ENCODE data around the gene FAM98B. TPM values are rescaled to one million over a fixed set of nuclear protein-coding genes. Genes with fewer than 3 reads are reported as not detected.
A peak's percentile ranks its signal among the peaks of the same experiment; 100 is the strongest.

The FAM98B gene
- total and polyA plus RNA-seq, 8 donors = 3.2 to 13.8 (median 5.7) TPM

DNA sequence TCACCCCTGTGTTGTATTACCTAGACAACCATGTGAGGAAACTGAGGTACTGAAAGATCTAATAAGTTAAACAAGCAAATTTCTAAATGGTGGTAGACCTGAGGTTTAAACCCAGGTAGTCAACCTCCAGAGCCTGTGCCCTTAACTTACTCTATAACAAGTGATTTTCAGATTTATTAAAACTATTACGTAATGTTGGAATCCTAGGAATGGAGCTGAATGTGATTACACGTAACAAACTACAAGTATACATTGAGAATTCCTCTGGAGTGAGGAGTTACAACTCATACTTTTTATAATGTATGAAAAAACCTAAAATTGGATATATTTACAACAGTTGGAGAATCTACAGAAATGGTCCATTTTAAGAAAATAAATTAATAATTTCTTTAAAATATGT lies 18.0 kb downstream of the FAM98B start:
- no peaks in the 10 kb centered on the region for H3K9me3 ChIP-seq
- ATAC-seq (no peak), DNase-seq (no peak), FAIRE-seq (no peak)
- TF ChIP-seq, protein P1, sequence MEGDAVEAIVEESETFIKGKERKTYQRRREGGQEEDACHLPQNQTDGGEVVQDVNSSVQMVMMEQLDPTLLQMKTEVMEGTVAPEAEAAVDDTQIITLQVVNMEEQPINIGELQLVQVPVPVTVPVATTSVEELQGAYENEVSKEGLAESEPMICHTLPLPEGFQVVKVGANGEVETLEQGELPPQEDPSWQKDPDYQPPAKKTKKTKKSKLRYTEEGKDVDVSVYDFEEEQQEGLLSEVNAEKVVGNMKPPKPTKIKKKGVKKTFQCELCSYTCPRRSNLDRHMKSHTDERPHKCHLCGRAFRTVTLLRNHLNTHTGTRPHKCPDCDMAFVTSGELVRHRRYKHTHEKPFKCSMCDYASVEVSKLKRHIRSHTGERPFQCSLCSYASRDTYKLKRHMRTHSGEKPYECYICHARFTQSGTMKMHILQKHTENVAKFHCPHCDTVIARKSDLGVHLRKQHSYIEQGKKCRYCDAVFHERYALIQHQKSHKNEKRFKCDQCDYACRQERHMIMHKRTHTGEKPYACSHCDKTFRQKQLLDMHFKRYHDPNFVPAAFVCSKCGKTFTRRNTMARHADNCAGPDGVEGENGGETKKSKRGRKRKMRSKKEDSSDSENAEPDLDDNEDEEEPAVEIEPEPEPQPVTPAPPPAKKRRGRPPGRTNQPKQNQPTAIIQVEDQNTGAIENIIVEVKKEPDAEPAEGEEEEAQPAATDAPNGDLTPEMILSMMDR (IDR thresholded peaks at IDR 0.05) = no peak
- H3K27ac ChIP-seq = no peak overlapping the region
- no peaks in the 10 kb centered on the region for H3K27me3 ChIP-seq
- 90 to 92% methylated on average over 2 of the region's 2 CpGs for WGBS, 2 donors
- intact Hi-C loops (cut with DNase I) = loop anchor here in 1 of 3 donors (10.0 kb wide), 1 partner anchor 213 kb away; no protein-coding TSS in a partner anchor
- no peak overlapping the region for H3K4me3 ChIP-seq
- H3K36me3 ChIP-seq = peaks cover 0 to 11% (median 3%) of the 10 kb centered on the region in 3 donors
- H3K4me1 ChIP-seq = no peaks in the 10 kb centered on the region

- peak; percentile 67 for FAIRE-seq
- ATAC-seq = peak; percentile 97 to 100 (median 99)
- peaks cover 0 to 21% (median 3%) of the 10 kb centered on the region in 3 donors for H3K36me3 ChIP-seq
- no peaks in the 10 kb centered on the region for H3K27me3 ChIP-seq
- H3K4me3 ChIP-seq = no peak overlapping the region
- 18 to 29% methylated on average over 4 of the region's 4 CpGs for WGBS, 2 donors
- intact Hi-C loops (cut with DNase I) = loop anchor here in 1 of 3 donors (10.0 kb wide), 1 partner anchor 211 kb away; no protein-coding TSS in a partner anchor
- H3K9me3 ChIP-seq = no peaks in the 10 kb centered on the region
- no peak overlapping the region for H3K27ac ChIP-seq
- H3K4me1 ChIP-seq = no peaks in the 10 kb centered on the region
- DNase-seq = peak in 2 of 6 donors; percentile 19 to 27
- TF ChIP-seq, protein P1 (IDR thresholded peaks at IDR 0.05) = peak; percentile 16 to 45 (median 23)
These were observed 20.3 kb downstream of the FAM98B start for GRCh38 chr15:38474155-38474757.

- Histone ChIP-seq H3K27me3 (no peaks in the 10 kb centered on the region), H3K4me3 (no peak overlapping the region), H3K4me1 (no peaks in the 10 kb centered on the region), H3K36me3 (peaks cover 0 to 21% (median 3%) of the 10 kb centered on the region in 3 donors), H3K9me3 (no peaks in the 10 kb centered on the region), H3K27ac (no peak overlapping the region)
- ATAC-seq (no peak), DNase-seq (no peak), FAIRE-seq (no peak)
- TF ChIP-seq, protein P1 (IDR thresholded peaks at IDR 0.05) = no peak
- intact Hi-C loops (cut with DNase I) = loop anchor here in 1 of 3 donors (10.0 kb wide), 1 partner anchor 209 kb away; no protein-coding TSS in a partner anchor
- 91% methylated on average over 2 of the region's 2 CpGs for WGBS, 2 donors
These were observed 21.4 kb downstream of the FAM98B start for GRCh38 chr15:38475361-38475760.

DNA sequence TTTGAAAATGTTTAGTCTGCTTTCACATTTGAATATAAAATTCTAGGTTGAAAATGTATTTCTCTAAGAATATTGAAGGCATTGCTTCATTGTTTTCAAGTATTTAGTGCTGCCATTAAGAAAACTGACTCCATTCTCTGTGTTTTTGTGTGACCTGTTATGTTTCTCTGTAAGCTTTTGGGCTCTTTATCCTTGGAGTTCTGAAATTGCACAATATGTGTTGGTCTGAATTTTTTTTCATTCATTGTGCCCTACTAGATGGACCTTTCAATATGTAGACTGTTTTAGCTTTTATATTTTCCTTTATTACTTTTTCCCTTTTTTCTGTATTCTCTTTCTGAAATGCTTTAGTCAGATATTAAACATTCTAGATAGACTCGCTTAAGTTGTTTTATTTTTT lies 22.2 kb downstream of the FAM98B start:
- H3K27ac ChIP-seq = no peak overlapping the region
- FAIRE-seq (no peak), DNase-seq (no peak), ATAC-seq (no peak)
- TF ChIP-seq, protein P1 (IDR thresholded peaks at IDR 0.05) = no peak
- intact Hi-C loops (cut with DNase I) = loop anchor here in 1 of 3 donors (10.0 kb wide), 1 partner anchor 209 kb away; no protein-coding TSS in a partner anchor
- peaks cover 0 to 21% (median 3%) of the 10 kb centered on the region in 3 donors for H3K36me3 ChIP-seq
- H3K9me3 ChIP-seq = no peaks in the 10 kb centered on the region
- 93 to 97% methylated on average over 1 of the region's 1 CpG for WGBS, 2 donors
- no peaks in the 10 kb centered on the region for H3K27me3 ChIP-seq
- no peaks in the 10 kb centered on the region for H3K4me1 ChIP-seq
- no peak overlapping the region for H3K4me3 ChIP-seq

- ATAC-seq = no peak
- H3K27me3 ChIP-seq = no peaks in the 10 kb centered on the region
- 74 to 75% methylated on average over 4 of the region's 4 CpGs for WGBS, 2 donors
These were observed 23.7 kb downstream of the FAM98B start for GRCh38 chr15:38477637-38478036.

More at GRCh38 chr15:38477637-38478036, 23.7 kb downstream of the FAM98B start:
- DNase-seq (no peak), FAIRE-seq (no peak)
- TF ChIP-seq, protein P1 (IDR thresholded peaks at IDR 0.05) = no peak
- Histone ChIP-seq H3K4me3 (no peak overlapping the region), H3K27ac (no peak overlapping the region), H3K36me3 (peaks cover 0 to 31% (median 3%) of the 10 kb centered on the region in 3 donors), H3K4me1 (no peaks in the 10 kb centered on the region), H3K9me3 (no peaks in the 10 kb centered on the region)
- intact Hi-C loops (cut with DNase I) = loop anchor here in 1 of 3 donors (10.0 kb wide), 1 partner anchor 207 kb away; no protein-coding TSS in a partner anchor
